GM12891 (cell line): ENCODE data around the gene GMEB1.
"Not testable (repeated sequence)": the region's sequence is repeated elsewhere in the genome, so short reads cannot be mapped to it uniquely, and the experiment has no call there.

ENCODE experiments used
- POLR2A ChIP-seq: IDR thresholded peaks from 2 replicates; pipeline ENCODE4 v1.6.1; 2011; ENCODE audit warnings: low read depth, low read length, control low read depth
- POLR2AphosphoS5 ChIP-seq: IDR thresholded peaks from 2 replicates; pipeline ENCODE4 v1.6.1; 2011; ENCODE audit warnings: low read depth, low read length, control low read depth
- TAF1 ChIP-seq: IDR thresholded peaks from 2 replicates; pipeline ENCODE4 v1.6.1; 2011; ENCODE audit warnings: low read depth, low read length, control low read depth

DNA sequence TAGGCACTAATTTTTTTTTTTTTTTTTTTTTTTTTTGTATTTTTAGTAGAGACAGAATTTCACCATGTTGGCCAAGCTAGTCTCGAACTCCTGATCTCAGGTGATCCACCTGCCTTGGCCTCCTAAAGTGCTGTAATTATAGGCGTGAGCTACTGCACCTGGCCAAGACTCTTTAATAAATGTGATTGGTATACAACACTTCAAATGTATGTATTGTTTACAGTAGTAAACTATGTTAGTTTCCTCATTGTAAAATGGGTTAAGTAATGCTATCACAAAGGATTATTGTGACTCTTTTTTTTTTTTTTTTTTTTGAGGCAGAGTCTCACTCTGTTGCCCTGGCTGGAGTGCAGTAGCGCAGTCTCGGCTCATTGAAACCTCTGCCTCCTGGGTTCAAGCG lies 56.8 kb downstream of the GMEB1 start:
- not testable (repeated sequence) for TF ChIP-seq POLR2A, POLR2AphosphoS5, TAF1
